GM10248 (cell line): ENCODE results near the gene TSPAN13.

Experiments
- CTCF ChIA-PET: fragments of 300-600 bp; sonication (Branson Sonifier 250); formaldehyde crosslinking; extraction: SDS; loops from one replicate; lab custom pipeline; 2021; ENCODE audit warnings: antibody characterized with exemption; lab: Yijun Ruan, JAX
- POLR2A ChIA-PET: fragments of 350-650 bp; sonication (Branson Sonifier 250); formaldehyde crosslinking; extraction: SDS; loops from one replicate; lab custom pipeline; 2020; ENCODE audit warnings: antibody characterized with exemption; lab: Yijun Ruan, JAX
- DNase-seq: peaks from one replicate; pipeline ENCODE4 v3.0.0; 2012; ENCODE audit errors: extremely low spot score
- TF ChIP-seq, protein P1 (sequence below): IDR thresholded peaks from 2 replicates; pipeline ENCODE4 v1.5.1; 2012; ENCODE audit warnings: mild to moderate bottlenecking, low read depth; ENCODE audit errors: extremely low read depth, missing control alignments, control extremely low read depth

The TSPAN13 gene

DNA sequence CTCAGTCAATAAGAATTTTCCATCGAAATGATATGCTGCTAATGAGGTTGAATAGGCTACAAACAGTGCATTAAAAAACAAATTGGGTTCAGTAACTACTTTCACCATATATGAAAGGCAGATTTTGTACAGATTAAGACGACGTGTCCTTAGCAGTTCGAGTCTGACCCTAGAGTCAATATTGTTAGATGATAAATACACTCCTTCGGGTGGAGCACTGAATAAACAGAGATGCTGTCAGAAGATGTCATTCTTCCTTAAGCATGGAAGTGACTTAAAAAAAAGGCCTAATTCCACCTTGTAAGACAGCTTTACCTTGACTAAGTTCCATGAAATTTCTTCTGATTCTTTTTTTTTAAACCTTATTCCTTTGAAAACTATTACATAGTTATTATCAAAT lies 57.0 kb downstream of the TSPAN13 start:
- POLR2A ChIA-PET: no interaction called here

DNA sequence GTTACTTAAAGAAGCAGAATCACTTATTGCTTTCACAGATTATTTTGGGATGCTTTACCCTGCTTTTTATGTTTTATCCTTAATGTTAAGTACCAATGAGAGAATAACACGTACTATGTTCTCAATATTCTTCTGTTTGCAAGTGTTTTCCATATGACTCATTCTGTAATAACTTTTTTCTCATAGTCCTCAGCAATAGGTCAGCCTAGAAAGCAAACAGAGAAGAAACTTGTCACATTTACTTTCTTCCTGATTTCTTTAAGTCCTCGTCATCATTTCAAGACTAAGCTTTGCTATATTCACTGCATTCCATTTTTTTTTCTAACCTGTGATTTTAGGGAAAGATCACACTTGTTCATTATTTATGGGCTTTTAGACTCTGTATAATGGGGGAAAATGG lies 58.0 kb downstream of the TSPAN13 start:
- no peak for DNase-seq
- TF ChIP-seq, protein P1, sequence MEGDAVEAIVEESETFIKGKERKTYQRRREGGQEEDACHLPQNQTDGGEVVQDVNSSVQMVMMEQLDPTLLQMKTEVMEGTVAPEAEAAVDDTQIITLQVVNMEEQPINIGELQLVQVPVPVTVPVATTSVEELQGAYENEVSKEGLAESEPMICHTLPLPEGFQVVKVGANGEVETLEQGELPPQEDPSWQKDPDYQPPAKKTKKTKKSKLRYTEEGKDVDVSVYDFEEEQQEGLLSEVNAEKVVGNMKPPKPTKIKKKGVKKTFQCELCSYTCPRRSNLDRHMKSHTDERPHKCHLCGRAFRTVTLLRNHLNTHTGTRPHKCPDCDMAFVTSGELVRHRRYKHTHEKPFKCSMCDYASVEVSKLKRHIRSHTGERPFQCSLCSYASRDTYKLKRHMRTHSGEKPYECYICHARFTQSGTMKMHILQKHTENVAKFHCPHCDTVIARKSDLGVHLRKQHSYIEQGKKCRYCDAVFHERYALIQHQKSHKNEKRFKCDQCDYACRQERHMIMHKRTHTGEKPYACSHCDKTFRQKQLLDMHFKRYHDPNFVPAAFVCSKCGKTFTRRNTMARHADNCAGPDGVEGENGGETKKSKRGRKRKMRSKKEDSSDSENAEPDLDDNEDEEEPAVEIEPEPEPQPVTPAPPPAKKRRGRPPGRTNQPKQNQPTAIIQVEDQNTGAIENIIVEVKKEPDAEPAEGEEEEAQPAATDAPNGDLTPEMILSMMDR: no peak
- ChIA-PET POLR2A (no interaction called here), CTCF (no interaction called here)

More for the DNA sequence above, 57.0 kb downstream of the TSPAN13 start:
- CTCF ChIA-PET: interaction anchor here (1.2 kb wide), 1 partner anchor 9 kb away, joined by 3 read pairs; no protein-coding TSS in a partner anchor
- no peak for DNase-seq
- TF ChIP-seq, protein P1: no peak

DNA sequence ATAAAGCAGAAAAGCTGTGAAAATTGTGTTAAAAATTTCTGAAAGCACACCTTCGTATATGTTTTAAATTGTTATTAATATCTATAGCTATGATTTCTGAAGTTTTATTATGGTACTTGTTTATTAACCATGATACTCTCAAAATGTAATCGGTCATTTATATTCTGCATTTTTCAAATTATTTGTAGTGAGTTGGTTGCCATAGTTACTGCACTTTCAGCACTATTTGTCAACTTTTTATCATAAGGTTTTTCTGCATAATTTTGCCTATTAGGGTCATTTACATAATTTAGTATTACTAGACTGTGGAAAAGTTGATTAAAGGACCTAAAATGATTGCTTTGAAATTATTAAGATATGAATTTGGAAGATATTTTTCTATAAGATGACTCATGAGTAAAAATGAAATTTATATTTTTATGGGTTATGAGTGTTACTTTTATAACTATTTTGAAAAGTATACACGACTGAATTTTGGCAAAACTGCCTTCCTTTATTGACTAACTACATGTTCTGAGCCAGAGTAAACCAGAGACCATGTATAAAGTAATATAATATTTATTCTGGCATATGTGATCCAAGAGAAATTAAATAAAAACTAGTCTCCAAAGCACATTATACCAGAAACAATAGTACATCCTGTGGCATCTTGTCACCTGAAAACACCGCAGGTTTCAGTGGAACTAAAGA lies 59.1 kb downstream of the TSPAN13 start:
- DNase-seq: no peak
- ChIA-PET POLR2A (no interaction called here), CTCF (interaction anchor here (2.1 kb wide), 1 partner anchor 11 kb away, joined by 7 read pairs; no protein-coding TSS in a partner anchor)
- TF ChIP-seq, protein P1: no peak

DNA sequence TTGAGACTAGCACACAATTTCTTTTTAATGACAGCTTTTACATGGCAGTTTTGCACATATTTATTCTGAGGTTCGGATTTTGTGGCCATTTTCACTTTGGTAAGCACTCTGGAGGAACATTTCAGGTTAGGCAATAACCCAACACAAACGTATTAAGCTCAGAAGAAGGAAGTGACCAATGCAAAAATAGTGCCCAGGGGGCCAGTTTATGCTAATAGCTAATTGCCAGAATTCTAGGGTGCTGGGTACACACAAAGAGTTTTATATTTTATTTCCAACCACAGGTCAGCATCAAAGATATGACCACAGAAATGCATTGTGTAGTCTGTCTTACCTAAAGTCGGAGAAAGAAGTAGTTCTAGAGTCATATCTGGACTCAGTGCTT lies 59.7 kb downstream of the TSPAN13 start:
- POLR2A ChIA-PET: no interaction called here
- TF ChIP-seq, protein P1: no peak
- DNase-seq: no peak
- CTCF ChIA-PET: interaction anchor here (2.1 kb wide), 1 partner anchor 11 kb away, joined by 7 read pairs; no protein-coding TSS in a partner anchor

DNA sequence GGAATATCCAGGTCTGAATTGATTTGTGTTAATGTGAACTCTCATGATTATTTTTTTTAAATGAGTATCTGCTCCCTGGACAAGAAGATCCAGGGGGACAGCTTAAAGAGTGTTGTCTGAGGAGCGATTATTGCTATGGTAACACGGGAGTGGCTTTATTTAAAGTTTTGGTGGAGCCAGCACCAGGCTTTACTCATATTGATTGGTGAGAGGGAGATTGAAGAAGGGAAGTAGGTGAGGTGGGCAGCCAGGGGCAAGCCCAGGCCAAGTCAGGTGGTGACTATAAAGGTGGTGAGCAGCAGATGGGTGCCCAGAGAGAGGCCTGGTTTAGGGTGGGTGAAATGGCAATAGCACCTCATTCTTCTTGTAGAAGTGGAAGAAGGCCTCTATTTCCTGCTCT lies 61.4 kb downstream of the TSPAN13 start:
- TF ChIP-seq, protein P1: no peak
- ChIA-PET POLR2A (no interaction called here), CTCF (no interaction called here)
- DNase-seq: no peak

DNA sequence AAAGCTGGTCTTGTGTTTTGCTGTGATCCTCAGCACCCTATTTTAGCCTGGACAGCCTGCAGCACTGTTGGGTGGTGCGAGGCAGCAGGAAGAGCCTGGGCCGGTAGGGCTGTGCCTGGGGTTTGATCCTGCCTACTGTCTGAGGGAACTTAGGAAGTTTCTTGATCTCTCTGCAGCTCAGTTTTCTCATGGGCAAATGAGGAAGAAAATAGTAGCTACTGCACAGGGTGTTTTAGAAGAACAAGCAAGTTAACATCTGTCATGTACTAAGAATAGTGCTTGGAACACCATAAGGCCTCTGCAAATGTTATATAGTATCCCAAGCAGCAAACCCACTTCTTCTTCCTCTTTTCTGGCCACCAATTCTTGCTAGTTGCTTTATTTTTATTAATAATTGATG lies 63.3 kb downstream of the TSPAN13 start:
- TF ChIP-seq, protein P1: no peak
- CTCF ChIA-PET: interaction anchor here (1.2 to 1.5 kb wide), 2 partner anchors 16 to 17 kb away, joined by 4 read pairs; no protein-coding TSS in a partner anchor
- POLR2A ChIA-PET: no interaction called here
- DNase-seq: no peak
